Left lung (tissue), 10 donors: ENCODE results near the gene HSD11B1. TPM values are rescaled to one million over a fixed set of nuclear protein-coding genes. Genes with fewer than 3 reads are reported as not detected.

ENCODE experiments used
- ATAC-seq: fragments of 200-7000 bp; cut with Tn5 transposase; one replicate; pipeline ENCODE4 v1.9.1; 2020; ENCODE audit warnings: moderate library complexity
- DNase-seq, 4 donors: peaks; one replicate each; pipeline ENCODE4 v3.0.0-alpha.2; 2013 to 2020
- H3K27ac ChIP-seq, 2 donors: fragments of 200-600 bp; sonication (generic) in 1 of 2; one replicate each; pipeline versions ENCODE4 v1.5.0 to v1.8.0; 2020 to 2021
- H3K27me3 ChIP-seq, 2 donors: fragments of 200-600 bp; sonication (generic) in 1 of 2; one replicate each; pipeline versions ENCODE4 v1.5.0 to v1.8.0; 2020 to 2021
- H3K36me3 ChIP-seq, 2 donors: fragments of 200-600 bp; sonication (generic) in 1 of 2; one replicate each; pipeline versions ENCODE4 v1.5.0 to v1.8.0; 2020 to 2021
- H3K4me1 ChIP-seq, 2 donors: fragments of 200-600 bp; one replicate each; pipeline ENCODE4 v1.8.0; 2021
- H3K4me3 ChIP-seq, 2 donors: fragments of 200-600 bp; sonication (generic) in 1 of 2; one replicate each; pipeline versions ENCODE4 v1.5.0 to v1.8.0; 2020 to 2021; ENCODE audit warnings: mild to moderate bottlenecking in 1 of 2
- H3K9me3 ChIP-seq, 2 donors: fragments of 200-600 bp; sonication (generic) in 1 of 2; one replicate each; pipeline versions ENCODE4 v1.5.0 to v1.8.0; 2020 to 2021
- intact Hi-C, 2 donors: fragments of 100-400 bp; cut with DNase I; formaldehyde crosslinking; loops; one replicate each; pipeline versions ENCODE4 v1.11.2 to v1.14.2; 2022
- polyA plus RNA-seq, 6 donors: library from polyadenylated mRNA; unstranded; fragments of 120-200 nt; gene quantifications; one replicate each; pipeline ENCODE4 v1.2.1, GENCODE V29; 2013; ENCODE audit not compliant: insufficient read length in 6 of 6
- total RNA-seq, 2 donors: library from RNA; stranded (reverse); fragmentation: NEBNext Ultra II Directional; extraction: Animal tissue kit (Norgen Biotek cat#: 25700); gene quantifications; one replicate each; pipeline ENCODE4 v1.2.1, GENCODE V29; 2021
- TF ChIP-seq, protein P1 (sequence below), 2 donors: fragments of 200-600 bp; sonication (generic) in 1 of 2; IDR thresholded peaks; one replicate each; pipeline versions ENCODE4 v1.5.0 to v1.8.0; 2021; ENCODE audit warnings: antibody characterized with exemption in 2 of 2
- donor health status: DM: no; HTN: yes; CAD: no.
- donor health status: DM: no; HTN: no; CAD: no.

HSD11B1 gene
- total and polyA plus RNA-seq, 8 donors = 5.1 to 30.7 (median 7.0) TPM

DNA sequence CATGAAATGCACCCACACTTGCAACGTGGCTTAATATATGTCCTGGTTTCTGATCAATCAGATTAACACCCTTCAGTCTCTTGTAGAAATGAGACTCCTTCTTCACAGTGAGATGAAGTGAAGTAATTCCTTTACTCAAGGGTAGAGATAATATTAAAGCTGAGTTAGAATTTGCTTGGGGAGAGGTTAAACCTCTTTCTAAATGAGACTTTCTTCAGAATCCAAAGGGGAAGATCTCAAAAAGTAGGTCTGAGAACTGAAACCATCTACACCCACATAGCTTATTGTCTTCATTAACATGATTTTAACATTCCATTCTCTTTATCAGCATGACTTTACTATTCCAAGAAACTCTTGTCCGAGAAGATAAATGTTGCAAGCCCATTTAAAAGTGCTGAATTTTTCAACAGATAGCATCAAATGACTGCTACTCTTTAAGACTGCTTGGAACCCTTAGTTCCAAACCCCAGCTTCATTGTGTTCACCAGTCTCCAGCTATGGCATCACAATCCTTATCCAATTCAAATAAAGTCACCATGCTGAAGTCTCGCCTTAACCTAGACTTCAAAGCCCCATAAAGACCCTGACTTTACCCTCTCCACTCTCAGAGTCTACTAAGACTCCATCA lies 32.0 kb downstream of the HSD11B1 start:
- no peaks in the 10 kb centered on the region for H3K27me3 ChIP-seq
- H3K27ac ChIP-seq = no peak overlapping the region
- H3K36me3 ChIP-seq = no peaks in the 10 kb centered on the region
- no peaks in the 10 kb centered on the region for H3K9me3 ChIP-seq
- ATAC-seq (no peak), DNase-seq (no peak)
- H3K4me1 ChIP-seq = no peaks in the 10 kb centered on the region
- intact Hi-C loops = no loop called here
- no peak overlapping the region for H3K4me3 ChIP-seq
- TF ChIP-seq, protein P1, sequence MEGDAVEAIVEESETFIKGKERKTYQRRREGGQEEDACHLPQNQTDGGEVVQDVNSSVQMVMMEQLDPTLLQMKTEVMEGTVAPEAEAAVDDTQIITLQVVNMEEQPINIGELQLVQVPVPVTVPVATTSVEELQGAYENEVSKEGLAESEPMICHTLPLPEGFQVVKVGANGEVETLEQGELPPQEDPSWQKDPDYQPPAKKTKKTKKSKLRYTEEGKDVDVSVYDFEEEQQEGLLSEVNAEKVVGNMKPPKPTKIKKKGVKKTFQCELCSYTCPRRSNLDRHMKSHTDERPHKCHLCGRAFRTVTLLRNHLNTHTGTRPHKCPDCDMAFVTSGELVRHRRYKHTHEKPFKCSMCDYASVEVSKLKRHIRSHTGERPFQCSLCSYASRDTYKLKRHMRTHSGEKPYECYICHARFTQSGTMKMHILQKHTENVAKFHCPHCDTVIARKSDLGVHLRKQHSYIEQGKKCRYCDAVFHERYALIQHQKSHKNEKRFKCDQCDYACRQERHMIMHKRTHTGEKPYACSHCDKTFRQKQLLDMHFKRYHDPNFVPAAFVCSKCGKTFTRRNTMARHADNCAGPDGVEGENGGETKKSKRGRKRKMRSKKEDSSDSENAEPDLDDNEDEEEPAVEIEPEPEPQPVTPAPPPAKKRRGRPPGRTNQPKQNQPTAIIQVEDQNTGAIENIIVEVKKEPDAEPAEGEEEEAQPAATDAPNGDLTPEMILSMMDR (IDR thresholded peaks at IDR 0.05) = no peak

DNA sequence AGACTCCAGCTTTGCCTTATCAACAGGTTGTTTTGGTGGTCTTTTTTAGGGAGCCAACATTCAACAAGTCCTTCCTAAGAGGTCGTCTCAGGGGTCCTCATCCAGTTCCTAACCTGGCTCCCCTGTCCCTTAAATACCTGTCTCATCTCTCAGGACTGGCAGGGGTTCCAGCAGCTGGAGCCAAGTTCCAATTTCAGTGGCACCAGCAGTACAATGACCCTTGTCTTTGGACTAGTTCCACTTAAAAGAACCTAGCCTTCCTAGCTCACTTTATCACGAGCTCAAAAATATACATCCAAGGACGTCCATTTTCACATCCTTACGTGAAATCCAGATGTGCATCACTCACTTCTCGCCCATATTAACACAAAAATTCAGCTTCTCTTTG lies 32.5 kb downstream of the HSD11B1 start:
- intact Hi-C loops = no loop called here
- TF ChIP-seq, protein P1 (IDR thresholded peaks at IDR 0.05) = no peak

DNA sequence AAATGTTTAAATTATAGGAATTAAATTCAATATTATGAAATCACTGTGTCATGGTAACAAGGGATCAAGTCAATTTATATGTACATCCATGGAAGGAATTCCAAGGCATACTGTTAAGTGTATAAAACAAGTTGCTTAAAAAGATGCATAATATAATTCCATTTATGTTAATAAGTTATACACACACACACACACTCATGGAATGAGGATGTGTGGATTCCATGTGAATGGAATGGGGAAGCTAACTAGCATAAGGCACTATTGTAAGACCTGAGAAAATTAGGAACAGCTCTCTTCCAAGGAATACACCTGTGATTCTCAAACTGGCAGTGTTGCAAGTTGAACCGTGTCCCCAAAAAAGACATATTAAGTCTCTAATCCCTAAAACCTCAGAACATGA lies 33.6 kb downstream of the HSD11B1 start:
- no peaks in the 10 kb centered on the region for H3K9me3 ChIP-seq
- no peak for DNase-seq
- no peak for ATAC-seq
- H3K4me3 ChIP-seq = no peak overlapping the region
- H3K27ac ChIP-seq = no peak overlapping the region
- H3K36me3 ChIP-seq = no peaks in the 10 kb centered on the region
- intact Hi-C loops = no loop called here
- no peaks in the 10 kb centered on the region for H3K4me1 ChIP-seq
- TF ChIP-seq, protein P1 (IDR thresholded peaks at IDR 0.05) = no peak
- H3K27me3 ChIP-seq = no peaks in the 10 kb centered on the region

More for the DNA sequence above, 32.5 kb downstream of the HSD11B1 start:
- DNase-seq (no peak), ATAC-seq (no peak)
- no peaks in the 10 kb centered on the region for H3K4me1 ChIP-seq
- no peak overlapping the region for H3K27ac ChIP-seq
- H3K36me3 ChIP-seq = no peaks in the 10 kb centered on the region
- H3K9me3 ChIP-seq = no peaks in the 10 kb centered on the region
- no peak overlapping the region for H3K4me3 ChIP-seq
- H3K27me3 ChIP-seq = no peaks in the 10 kb centered on the region

GRCh38 chr1:209741193-209741592 lies 36.5 kb downstream of the HSD11B1 start:
- ATAC-seq (no peak), DNase-seq (no peak)
- intact Hi-C loops = no loop called here
- no peaks in the 10 kb centered on the region for H3K4me1 ChIP-seq
- no peaks in the 10 kb centered on the region for H3K9me3 ChIP-seq
- no peaks in the 10 kb centered on the region for H3K36me3 ChIP-seq
- TF ChIP-seq, protein P1 (IDR thresholded peaks at IDR 0.05) = no peak
- H3K27me3 ChIP-seq = no peaks in the 10 kb centered on the region
- no peak overlapping the region for H3K4me3 ChIP-seq
- H3K27ac ChIP-seq = no peak overlapping the region

GRCh38 chr1:209741889-209742288 lies 37.2 kb downstream of the HSD11B1 start:
- Histone ChIP-seq H3K4me1 (no peaks in the 10 kb centered on the region), H3K4me3 (no peak overlapping the region), H3K27me3 (no peaks in the 10 kb centered on the region), H3K36me3 (no peaks in the 10 kb centered on the region), H3K27ac (peak overlapping the region in 1 of 2 donors; percentile 57), H3K9me3 (no peaks in the 10 kb centered on the region)
- DNase-seq = no peak
- TF ChIP-seq, protein P1 (IDR thresholded peaks at IDR 0.05) = no peak
- no peak for ATAC-seq
- intact Hi-C loops = no loop called here
